SIG-M5 treated with dmso at 0.1 percent for 504 hours (cell line): Measurements from ENCODE around the gene FCGBP.
"Not testable (repeated sequence)": the region's sequence is repeated elsewhere in the genome, so short reads cannot be mapped to it uniquely, and the experiment has no call there.

ENCODE experiments used
- DNase-seq: peaks from one replicate; lab custom pipeline; 2025; ENCODE audit not compliant: unreplicated experiment; lab: John Stamatoyannopoulos, UW

The FCGBP gene

DNA sequence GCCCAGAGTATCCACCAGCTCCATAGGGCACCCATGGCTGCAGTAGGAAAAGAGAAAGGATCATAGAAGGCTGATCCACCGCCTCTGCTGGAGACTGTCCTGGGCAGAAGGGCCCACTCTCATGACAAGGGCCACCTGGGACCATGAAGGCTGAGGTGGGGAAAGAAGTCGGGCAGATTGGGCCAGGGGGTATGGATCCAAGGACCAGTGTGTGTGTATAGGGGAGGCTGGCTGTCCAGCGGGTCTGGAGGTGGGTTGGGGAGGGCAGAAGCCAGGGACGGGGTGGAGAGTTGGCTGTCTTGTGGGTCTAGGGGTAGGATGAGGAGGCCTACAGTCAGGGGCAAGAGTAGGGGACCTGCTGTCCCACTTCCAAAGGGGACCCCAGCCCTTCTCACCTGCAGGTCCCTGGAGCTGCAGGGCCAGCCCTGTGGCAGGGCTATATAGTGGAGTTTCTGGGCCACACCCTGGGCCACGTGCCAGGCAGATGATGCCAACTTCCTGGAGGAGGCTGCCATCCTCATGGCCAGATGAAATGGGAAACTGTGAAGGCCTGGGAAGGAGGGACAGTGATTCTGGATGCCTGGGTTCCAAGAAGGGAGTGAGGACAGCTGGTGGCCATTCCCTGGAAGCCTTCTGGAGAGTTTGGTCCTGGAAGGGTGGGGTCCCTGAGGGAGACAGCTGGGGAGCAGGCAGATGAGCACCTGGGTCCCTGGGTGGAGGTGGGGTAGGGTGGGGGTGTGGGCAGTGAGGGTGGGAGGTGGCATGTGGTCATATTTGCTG is at the start of gene FCGBP:
TSS of gene FCGBP (minus strand) at position 51 of the 780 bp plus-strand sequence.
- DNase-seq, result no peak

DNA sequence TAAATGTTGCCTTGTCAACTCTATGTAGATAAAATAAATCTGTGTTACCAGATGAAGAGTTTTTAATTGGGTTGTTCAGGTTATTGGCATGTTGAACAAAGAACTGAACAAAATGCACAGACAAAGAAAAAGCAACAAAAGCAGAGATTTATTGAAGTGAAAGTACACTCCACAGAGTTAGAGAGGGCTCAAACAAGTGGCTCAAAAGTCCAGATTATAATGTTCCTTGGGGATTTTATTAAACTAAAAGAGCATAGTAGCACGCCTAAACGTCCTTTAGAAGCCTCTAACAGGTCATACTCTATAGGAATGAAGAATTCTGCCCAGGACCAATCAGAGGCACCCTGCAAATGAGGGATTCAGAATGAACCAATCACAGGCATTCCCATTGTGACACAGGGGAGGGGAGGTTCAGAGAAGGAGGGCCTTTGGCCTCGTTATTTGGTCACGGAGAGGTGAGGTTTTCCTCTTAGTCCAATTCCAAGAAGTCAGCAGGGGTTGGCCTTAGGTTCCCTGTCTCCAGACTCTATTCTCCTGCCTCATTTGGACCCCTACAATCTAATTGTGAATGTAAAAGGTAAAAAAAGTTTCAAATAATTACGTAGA is 49.4 kb upstream of the FCGBP start:
- no peak for DNase-seq

DNA sequence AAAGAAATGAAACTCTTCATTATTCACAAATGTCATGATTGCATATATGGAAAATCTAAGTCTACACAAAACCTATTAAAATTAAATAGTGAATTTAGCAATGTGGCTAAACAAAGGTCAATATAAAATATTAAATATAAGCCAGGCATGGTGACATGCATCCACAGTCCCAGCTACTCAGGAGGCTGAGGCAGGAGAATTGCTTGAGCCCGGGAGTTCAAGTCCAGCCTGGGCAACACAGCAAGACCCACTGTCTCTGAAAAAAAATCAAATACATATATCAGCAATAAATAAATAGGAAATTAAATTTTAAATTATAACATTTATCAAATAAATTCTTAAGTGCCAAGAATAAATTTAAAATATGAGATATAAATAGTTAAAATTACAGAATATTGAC is 48.4 kb upstream of the FCGBP start:
- no peak for DNase-seq

DNA sequence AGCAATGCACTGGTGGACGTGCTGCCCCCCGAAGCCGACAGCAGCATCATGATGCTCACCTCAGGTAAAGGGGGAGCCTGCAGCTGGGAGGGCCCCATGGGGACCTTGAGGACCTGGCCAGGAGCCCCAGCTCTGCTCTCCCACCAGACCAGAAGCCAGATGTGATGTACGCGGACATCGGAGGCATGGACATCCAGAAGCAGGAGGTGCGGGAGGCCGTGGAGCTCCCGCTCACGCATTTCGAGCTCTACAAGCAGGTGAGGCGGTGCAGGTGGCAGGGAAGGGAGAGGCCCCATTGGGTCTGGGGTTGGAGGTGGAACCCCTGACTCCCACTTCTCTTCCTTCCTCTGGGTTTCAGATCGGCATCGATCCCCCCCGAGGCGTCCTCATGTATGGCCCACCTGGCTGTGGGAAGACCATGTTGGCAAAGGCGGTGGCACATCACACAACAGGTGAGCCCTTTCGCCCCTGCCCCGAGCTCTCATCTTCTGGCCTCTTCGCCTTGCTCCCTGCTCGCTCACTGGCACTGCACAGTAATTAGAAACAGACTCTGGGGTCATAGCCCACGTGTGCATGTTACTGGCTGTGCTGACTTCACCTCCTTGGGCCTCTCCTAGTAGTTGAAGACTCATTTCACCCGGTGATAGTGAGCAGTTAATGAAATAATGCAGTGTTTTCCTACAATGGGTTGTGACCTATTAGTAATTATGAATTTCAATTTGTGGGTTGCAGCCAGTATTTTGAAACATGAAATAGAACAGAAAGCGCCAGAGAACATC is 40.1 kb upstream of the FCGBP start:
- no peak for DNase-seq

DNA sequence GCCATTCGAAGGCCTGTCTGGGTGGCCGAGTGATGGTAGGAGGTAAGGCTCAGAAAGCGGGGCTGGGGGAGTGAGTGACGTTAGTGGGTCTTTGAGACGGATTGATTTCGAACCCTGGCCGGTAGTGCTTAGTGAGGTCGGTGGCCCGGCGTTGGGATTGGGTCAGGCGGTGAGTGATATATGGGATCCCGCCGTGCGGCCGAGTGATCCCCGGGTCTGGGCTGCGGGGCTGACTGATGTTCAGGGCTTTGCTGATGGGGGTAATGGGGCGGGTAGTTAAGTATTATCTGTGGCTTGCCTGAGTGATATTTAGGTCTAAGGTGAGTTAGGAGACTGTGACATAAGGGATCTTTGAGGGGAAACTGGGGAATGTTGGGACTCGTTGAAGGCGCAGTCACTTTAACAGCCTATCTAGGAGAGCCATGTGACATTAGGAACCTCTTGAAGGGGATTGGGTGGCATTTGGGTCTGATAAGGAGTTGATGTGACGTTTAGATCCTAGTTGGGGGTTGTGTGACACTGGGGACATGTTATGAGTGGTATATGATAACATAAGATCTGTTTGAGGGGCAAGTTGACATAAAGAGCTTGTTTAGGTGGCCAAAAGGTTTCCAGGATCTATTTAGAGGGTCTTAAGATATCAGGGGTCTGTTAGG is 37.1 kb upstream of the FCGBP start:
- no peak for DNase-seq

DNA sequence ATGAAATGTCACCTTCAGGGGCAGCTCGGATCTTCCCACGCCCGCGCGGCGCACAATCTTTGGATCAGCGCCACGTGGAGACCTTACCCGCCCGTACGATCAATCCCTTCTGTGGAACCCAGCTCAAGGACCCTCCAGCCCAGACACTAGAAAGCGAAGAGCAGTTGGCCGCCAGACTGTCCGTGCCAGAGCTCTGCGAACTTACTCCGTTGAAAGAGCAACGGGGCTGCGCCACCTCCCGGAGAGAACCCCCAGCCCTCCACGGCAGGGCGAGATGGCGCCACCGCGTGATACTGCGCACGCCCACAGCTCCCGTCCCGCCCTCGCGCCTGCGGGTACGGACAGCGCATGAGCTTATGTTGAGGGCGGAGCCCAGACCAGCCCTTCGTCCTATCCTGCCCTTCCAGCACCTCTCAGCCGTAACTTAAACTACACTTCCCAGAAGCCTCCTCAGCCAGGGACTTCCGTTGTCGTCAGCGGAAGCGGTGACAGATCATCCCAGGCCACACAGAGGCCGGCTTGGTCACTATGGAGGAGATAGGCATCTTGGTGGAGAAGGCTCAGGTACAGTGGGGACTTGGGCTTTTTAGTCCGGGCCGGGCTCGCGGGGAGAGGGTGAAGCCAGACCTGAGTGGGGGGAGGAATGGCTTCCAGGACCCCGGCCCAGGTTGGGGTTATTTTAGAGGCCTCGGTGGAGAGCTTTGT is 36.4 kb upstream of the FCGBP start, which contains the start of gene PSMC4:
TSS of gene PSMC4 (plus strand) at position 491 of the 705 bp plus-strand sequence. CDS start at position 529, 38 bp downstream.
- DNase-seq, result peak; percentile 98

DNA sequence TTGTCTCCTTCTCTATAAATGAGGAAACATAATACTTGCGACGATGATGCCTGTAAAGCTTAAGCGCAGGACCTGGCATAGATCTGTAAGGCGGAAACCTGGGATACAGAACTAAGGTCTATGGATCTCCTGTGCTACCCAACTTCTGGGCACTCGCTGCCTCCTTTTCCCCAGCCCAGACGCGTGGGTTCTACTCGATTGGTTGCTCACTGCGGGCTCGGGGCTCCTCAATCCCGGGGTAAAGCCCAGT is 35.9 kb upstream of the FCGBP start:
- DNase-seq, result peak; percentile 52

DNA sequence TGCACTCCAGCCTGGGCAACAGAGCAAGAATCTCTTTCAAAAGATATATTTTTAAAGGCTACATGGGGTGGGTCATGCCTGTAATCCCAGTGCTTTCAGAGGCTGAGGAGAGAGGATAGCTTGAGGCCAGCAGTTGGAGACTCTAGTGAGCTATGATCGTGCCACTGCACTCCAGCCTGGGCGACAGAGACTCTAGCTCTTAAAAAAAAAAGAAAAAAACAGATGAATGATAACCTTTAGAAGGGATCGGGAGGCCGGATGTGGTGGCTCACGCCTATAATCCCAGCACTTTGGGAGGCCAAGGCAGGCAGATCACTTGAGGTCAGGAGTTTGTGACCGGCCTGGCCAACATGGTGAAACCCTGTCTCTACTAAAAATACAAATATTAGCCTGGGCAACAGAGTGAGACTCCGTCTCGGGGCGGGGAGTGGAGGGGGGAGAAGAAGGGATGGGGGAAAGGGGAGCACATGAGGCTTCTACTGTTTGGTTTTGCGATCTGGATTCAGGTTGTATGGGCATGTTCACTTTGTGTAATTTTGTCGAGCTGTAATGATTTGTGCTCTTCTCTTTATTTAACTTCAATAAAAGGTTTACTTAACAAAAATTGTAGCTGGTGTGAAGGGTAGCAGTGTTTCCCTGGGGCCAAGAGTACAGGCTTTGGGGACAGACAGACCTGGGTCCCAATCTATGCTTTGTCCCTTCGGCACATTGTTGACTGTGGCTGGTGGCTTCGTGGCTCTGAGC is 35.4 kb upstream of the FCGBP start:
- no peak for DNase-seq

DNA sequence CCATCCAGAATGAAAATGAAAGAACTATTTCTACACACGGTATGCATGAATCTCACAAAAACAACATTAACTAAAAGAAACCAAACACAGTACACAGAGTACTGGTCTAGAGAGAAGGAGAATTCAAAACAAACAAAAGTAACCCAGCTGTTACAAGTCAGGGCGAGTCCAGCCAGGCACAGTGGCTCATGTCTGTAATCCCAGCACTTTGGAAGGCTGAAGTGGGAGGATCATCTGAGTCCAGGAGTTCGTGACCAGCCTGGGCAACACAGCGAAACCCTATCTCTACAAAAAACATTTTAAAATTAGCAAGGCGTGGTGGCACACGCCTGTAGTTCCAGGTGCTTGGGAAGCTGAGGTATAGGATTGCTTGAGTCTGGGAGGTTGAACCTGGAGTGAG is 34.8 kb upstream of the FCGBP start:
- DNase-seq, result no peak

DNA sequence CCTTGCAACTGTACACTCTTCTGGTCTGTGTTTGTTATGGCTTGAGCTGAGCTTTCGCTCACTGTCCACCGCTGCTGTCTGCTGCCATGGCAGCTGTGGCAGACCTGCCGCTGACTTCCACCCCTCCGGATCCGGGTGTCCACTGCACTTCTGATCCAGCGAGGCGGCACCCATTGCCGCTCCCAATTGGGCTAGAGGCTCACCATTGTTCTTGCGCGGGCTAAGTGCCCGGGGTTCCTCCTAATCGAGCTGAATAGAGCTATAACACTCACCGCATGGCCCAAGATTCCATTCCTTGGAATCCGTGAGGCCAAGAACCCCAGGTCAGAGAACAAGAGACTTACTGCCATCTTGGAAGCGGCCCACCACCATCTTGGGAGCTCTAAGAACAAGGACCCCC is 34.4 kb upstream of the FCGBP start:
- DNase-seq, result no peak

DNA sequence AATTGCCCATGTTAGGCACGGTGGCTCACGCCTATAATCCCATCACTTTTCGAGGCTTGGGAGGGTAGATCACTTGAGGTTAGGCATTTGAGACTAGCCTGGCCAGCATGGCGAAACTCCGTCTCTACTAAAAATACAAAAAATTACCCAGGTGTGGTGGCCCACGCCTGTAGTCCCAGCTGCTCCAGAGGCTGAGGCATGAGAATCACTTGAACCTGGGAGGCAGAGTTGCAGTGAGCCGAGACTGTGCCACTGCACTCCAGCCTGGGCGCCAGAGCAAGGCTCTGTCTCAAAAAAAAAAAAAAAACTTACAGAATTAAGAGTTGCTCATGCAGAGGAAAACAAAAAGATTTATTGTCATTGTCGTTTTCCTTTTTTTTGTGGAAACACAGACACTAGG is 33.1 kb upstream of the FCGBP start:
- no peak for DNase-seq

DNA sequence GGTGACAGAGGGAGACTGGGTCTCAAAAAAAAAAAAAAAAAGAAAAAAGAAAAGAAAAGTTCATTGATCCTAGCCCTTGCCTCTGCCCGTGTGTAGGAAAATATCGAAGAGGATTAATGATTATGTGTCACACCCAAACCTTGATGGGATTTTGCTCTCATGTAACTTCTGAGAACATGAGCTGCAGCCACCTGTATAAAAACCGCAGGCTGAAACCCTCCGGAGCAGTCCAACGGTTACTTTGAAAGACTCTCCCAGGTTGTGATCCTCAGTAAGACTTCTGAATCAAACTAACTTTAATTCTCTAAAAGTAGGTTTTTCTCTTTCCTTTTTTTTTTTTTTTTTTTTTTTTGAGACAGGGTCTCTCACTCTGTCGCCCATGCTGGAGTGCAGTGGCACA is 32.2 kb upstream of the FCGBP start:
- DNase-seq, result no peak

DNA sequence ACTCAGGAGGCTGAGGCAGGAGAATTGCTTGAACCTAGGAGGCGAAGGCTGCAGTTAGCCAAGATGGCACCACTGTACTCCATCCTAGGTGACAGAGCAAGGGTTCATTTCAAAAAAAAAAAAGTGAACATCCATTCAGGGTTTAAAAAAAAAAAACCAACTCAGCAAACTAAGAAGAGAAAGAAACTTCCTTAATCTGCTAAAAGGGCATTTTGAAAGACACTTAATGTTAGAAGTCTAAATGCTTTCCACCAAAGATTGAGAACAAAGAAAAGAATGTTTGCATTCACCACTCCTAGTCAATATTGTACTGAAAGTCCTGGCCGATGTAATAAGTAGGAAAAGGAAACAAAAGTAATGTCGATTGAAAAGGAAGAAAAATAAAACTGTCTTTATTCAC is 29.5 kb upstream of the FCGBP start:
- DNase-seq, result no peak

DNA sequence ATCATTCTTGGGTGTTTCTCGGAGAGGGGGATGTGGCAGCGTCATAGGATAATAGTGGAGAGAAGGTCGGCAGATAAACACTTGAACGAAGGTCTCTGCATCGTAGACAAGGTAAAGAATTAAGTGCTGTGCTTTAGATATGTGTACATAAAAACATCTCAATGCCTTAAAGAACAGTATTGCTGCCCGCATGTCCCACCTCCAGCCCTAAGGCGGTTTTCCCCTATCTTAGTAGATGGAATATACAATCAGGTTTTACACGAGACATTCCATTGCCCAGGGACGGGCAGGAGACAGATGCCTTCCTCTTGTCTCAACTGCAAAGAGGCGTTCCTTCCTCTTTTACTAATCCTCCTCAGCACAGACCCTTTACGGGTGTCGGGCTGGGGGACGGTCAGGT is 25.0 kb upstream of the FCGBP start:
- DNase-seq, result not testable (repeated sequence)

DNA sequence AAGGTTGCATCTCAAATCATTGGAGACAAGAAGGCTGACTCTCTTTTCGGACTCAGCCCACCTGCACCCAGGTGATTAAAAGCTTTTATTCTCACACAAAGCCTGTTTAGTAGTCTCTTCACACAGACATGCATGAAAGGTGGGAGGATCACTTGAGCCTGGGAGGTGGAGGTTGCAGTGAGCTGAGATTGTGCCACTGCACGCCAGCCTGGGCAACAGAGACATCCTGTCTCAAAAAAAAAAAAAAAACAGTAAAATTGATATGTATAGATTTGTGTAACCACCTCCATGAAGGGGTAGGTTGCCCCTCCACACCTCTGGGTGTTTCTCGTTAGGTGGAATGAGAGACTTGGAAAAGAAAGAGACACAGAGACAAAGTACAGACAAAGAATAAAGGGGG is 24.5 kb upstream of the FCGBP start:
- DNase-seq, result not testable (repeated sequence)

DNA sequence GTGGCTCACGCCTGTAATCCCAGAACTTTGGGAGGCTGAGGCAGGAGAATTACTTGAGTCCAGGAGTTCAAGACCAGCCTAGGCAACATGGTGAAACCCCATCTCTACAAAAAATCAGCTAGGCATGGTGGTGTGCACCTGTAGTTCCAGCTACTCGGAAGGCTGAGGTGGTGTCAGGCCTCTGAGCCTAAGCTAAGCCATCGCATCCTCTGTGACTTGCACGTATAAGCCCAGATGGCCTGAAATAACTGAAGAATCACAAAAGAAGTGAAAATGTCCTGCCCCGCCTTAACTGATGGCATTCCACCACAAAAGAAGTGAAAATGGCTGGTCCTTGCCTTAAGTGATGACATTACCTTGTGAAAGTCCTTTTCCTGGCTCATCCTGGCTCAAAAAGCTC is 23.5 kb upstream of the FCGBP start:
- not testable (repeated sequence) for DNase-seq

DNA sequence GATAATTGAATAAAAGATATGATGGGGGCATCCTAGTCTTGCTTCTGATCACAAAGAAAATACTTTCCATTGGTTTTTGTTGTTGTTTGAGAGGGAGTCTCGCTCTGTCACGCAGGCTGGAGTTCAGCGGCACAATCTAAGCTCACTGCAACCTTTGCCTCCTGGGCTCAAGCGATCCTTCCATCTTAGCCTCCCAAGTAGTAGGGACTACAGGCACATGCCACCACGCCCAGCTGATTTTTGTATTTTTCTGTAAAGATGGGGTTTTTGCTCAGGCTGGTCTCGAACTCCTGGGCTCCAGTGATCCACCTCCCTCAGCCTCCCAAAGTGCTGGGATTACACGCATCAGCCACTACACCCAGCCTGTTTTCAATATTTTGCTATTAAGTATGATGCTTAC is 19.5 kb upstream of the FCGBP start:
- no peak for DNase-seq

DNA sequence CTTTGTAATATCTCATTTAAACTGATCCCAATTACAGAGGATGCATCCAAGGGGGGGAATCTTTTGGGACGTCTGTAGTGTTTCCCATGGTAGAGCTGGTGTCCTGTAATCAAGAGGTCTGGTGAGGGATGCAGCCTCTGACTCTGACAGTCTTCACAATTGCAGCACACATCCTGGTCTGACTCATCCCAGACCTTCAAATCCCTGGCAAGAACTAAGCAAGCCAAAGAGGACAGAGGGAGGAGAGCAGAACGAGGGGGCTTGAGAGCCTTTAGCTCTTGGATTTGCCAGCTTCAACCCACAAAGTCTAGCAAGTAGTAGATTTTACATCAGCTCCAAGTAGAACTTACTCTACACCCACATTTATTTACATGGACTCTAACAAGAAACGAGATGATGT is 17.3 kb upstream of the FCGBP start:
- DNase-seq, result peak; percentile 33

DNA sequence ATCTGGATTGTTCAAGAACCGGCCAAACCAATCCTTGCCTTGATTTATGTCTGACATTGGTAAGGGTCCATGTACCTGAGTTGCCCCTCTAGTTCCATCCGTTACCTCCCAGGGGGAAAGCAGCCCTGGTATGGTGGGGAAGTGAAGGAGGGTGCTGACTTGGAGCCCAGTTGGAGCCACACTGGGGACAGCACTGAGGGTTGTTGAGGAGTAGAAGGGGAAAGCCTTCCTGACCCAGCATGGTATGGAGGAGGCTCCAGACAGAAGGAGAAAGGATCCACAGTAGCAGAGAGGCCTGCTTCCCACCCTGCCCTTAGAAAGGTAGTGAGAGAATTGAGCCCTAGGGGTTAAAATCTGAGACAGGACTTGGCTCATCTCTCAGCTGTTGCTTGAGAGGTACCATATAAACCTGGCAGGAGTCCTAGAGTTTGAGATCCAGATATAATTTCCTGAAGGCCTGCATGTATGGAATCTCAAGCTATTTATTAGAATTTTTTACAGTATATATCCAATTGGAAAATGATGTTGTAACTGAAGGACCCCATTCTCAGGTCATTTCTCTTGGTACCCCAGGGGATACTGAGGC is 16.7 kb upstream of the FCGBP start:
- DNase-seq, result no peak
